Stimulated activated naive CD8-positive, alpha-beta T cell treated with anti-CD3 and anti-CD28 coated beads, Interleukin-15, amount 100 ng/mL, for 72 hours (primary cell): ENCODE data around the gene RFPL2.
A peak's percentile ranks its signal among the peaks of the same experiment; 100 is the strongest.

ENCODE experiments used
- ATAC-seq: fragments of 150-1000 bp; cut with Tn5 transposase; 2 replicates; pipeline ENCODE4 v1.10.0; 2021; ENCODE audit warnings: mild to moderate bottlenecking, moderate library complexity
- DNase-seq, 2 donors: peaks; one replicate each; pipeline ENCODE4 v3.0.0; 2021 to 2022
- H3K27ac Mint-ChIP-seq, 2 donors: one replicate each; pipeline ENCODE4 v1.8.0; 2022; ENCODE audit warnings: mild to moderate bottlenecking in 2 of 2, mixed read lengths in 2 of 2, moderate library complexity in 2 of 2
- H3K27me3 Mint-ChIP-seq: one replicate; pipeline ENCODE4 v1.8.0; 2022; ENCODE audit warnings: mixed read lengths
- H3K4me1 Mint-ChIP-seq: one replicate; pipeline ENCODE4 v1.8.0; 2022; ENCODE audit warnings: mild to moderate bottlenecking, mixed read lengths
- H3K4me3 Mint-ChIP-seq, 2 donors: one replicate each; pipeline ENCODE4 v1.8.0; 2022; ENCODE audit warnings: mild to moderate bottlenecking in 2 of 2, mixed read lengths in 2 of 2, moderate library complexity in 1 of 2
- H3K9me3 Mint-ChIP-seq, 2 donors: one replicate each; pipeline ENCODE4 v1.8.0; 2022; ENCODE audit warnings: mixed read lengths in 2 of 2

The RFPL2 gene

GRCh38 chr22:32204856-32205722 lies at the start of gene RFPL2:
TSS of gene RFPL2 (minus strand) at chr22:32205073. CDS start at chr22:32202451, 2,622 bp downstream.
- H3K4me1 Mint-ChIP-seq: peaks cover 21% of the 10 kb centered on the region
- no peaks in the 10 kb centered on the region for H3K9me3 Mint-ChIP-seq
- H3K27ac Mint-ChIP-seq: peak within 1 kb of the TSS in 1 of 2 donors; percentile 30
- DNase-seq (peak in 1 of 2 donors; percentile 49), ATAC-seq (peak; percentile 67)
- H3K4me3 Mint-ChIP-seq: peak within 1 kb of the TSS; percentile 61 to 80
- H3K27me3 Mint-ChIP-seq: peaks cover 60% of the 10 kb centered on the region

- peaks cover 55% of the 10 kb centered on the region for H3K27me3 Mint-ChIP-seq
- H3K4me1 Mint-ChIP-seq: no peaks in the 10 kb centered on the region
- H3K27ac Mint-ChIP-seq: no peak overlapping the region
- no peak overlapping the region for H3K4me3 Mint-ChIP-seq
- ATAC-seq: no peak
- H3K9me3 Mint-ChIP-seq: no peaks in the 10 kb centered on the region
- no peak for DNase-seq
These were observed 44.4 kb upstream of the RFPL2 start for GRCh38 chr22:32249231-32249630.

- no peak overlapping the region for H3K4me3 Mint-ChIP-seq
These were observed 43.4 kb upstream of the RFPL2 start for GRCh38 chr22:32248276-32248675.

DNA sequence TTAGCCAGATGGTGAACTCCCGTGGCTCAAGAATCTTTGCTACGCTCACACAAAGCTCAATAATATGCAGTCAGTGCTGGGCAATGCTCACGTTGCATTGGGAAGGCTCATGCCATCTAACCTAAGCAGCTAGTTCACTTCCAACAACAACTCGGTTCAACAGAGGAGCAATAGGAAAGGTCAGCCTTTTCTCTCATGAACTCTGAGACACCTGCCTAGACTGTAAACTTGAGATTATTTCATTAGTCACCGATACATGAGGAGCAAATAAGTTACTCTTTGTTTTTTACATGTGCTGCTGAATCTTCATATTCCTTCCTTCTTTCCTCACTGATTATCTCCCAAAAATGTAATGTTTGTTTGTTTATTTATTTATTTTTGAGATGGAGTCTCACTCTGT lies 41.3 kb upstream of the RFPL2 start:
- no peak for ATAC-seq
- Mint-ChIP-seq H3K9me3 (no peaks in the 10 kb centered on the region), H3K4me3 (no peak overlapping the region)

More at GRCh38 chr22:32248276-32248675, 43.4 kb upstream of the RFPL2 start:
- ATAC-seq (no peak), DNase-seq (no peak)
- no peaks in the 10 kb centered on the region for H3K4me1 Mint-ChIP-seq
- H3K27ac Mint-ChIP-seq: no peak overlapping the region
- H3K27me3 Mint-ChIP-seq: peaks cover 57% of the 10 kb centered on the region
- no peaks in the 10 kb centered on the region for H3K9me3 Mint-ChIP-seq

GRCh38 chr22:32245042-32245441 lies 40.2 kb upstream of the RFPL2 start:
- Mint-ChIP-seq H3K27me3 (peaks cover 44% of the 10 kb centered on the region), H3K4me1 (no peaks in the 10 kb centered on the region), H3K9me3 (no peaks in the 10 kb centered on the region), H3K27ac (no peak overlapping the region), H3K4me3 (no peak overlapping the region)
- DNase-seq: no peak
- no peak for ATAC-seq

More for the DNA sequence above, 41.3 kb upstream of the RFPL2 start:
- Mint-ChIP-seq H3K4me1 (no peaks in the 10 kb centered on the region), H3K27me3 (peaks cover 55% of the 10 kb centered on the region), H3K27ac (no peak overlapping the region)
- DNase-seq: no peak

DNA sequence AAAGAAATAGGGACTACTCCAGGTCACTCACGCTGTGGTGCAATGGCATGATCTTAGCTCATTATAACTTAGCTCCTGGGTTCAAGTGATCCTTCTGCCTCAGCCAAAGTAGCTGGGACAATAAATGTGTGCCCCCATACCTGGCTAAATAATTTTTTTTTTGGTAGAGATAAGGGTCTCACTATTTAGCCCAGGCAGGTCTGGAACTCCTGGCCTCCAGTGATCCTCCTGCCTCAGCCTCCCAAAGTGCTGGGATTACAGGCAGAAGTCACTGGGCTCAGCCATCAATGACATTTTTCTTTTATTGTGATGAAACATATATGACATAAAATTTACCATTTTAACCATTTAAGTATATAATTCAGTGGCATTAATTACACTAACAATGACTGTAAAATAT lies 39.7 kb upstream of the RFPL2 start:
- Mint-ChIP-seq H3K9me3 (no peaks in the 10 kb centered on the region), H3K4me3 (no peak overlapping the region), H3K4me1 (no peaks in the 10 kb centered on the region), H3K27me3 (peaks cover 39% of the 10 kb centered on the region), H3K27ac (no peak overlapping the region)
- no peak for DNase-seq
- no peak for ATAC-seq

- Mint-ChIP-seq H3K9me3 (no peaks in the 10 kb centered on the region), H3K27me3 (peaks cover 39% of the 10 kb centered on the region), H3K27ac (no peak overlapping the region), H3K4me3 (no peak overlapping the region), H3K4me1 (no peaks in the 10 kb centered on the region)
- DNase-seq (no peak), ATAC-seq (no peak)
These were observed 35.6 kb upstream of the RFPL2 start for GRCh38 chr22:32240461-32240860.

GRCh38 chr22:32237906-32238305 lies 33.0 kb upstream of the RFPL2 start:
- peaks cover 56% of the 10 kb centered on the region for H3K27me3 Mint-ChIP-seq
- no peak overlapping the region for H3K4me3 Mint-ChIP-seq
- H3K9me3 Mint-ChIP-seq: no peaks in the 10 kb centered on the region
- H3K27ac Mint-ChIP-seq: no peak overlapping the region
- no peak for DNase-seq
- H3K4me1 Mint-ChIP-seq: no peaks in the 10 kb centered on the region
- ATAC-seq: no peak

DNA sequence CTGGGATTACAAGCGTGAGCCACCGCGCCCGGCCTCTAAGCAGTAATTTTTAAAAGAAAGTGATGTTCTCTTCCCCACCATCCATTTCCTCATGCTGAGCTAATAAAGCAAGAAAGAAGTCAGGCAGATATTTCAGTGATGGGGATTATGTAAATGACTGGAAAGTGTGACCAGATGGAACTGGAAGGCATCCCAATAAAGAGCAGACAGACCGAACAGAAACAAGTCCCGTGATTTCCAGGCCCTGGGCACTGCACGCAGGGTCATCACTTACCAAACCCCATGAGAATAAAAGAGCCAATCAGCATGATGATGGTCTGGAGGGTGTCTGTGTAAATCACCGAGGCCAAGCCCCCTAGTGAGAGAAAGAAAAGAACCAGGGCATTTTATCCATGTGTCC lies 32.1 kb upstream of the RFPL2 start:
- Mint-ChIP-seq H3K4me3 (no peak overlapping the region), H3K27ac (no peak overlapping the region), H3K9me3 (no peaks in the 10 kb centered on the region), H3K27me3 (peaks cover 60% of the 10 kb centered on the region), H3K4me1 (no peaks in the 10 kb centered on the region)
- ATAC-seq: no peak
- DNase-seq: no peak

DNA sequence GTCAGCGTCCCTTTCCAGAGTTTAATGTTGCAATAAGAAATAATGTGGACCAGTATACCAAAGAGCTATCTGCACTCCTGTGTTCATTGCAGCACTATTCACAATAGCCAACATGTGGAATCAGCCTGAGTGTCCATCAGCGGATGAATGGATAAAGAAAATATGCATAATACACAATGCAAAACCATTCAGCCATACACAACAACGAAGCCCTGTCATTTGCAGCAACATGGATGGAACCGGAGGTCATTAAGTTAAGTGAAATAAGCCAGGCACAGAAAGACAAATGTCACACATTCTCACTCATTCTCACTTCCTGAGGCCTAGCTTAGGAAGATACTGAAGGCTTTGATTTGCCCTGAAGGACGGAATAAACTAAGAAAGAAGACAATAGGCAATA lies 28.2 kb upstream of the RFPL2 start:
- Mint-ChIP-seq H3K4me3 (no peak overlapping the region), H3K27me3 (peaks cover 64% of the 10 kb centered on the region), H3K27ac (no peak overlapping the region), H3K4me1 (no peaks in the 10 kb centered on the region), H3K9me3 (no peaks in the 10 kb centered on the region)
- no peak for DNase-seq
- ATAC-seq: no peak

DNA sequence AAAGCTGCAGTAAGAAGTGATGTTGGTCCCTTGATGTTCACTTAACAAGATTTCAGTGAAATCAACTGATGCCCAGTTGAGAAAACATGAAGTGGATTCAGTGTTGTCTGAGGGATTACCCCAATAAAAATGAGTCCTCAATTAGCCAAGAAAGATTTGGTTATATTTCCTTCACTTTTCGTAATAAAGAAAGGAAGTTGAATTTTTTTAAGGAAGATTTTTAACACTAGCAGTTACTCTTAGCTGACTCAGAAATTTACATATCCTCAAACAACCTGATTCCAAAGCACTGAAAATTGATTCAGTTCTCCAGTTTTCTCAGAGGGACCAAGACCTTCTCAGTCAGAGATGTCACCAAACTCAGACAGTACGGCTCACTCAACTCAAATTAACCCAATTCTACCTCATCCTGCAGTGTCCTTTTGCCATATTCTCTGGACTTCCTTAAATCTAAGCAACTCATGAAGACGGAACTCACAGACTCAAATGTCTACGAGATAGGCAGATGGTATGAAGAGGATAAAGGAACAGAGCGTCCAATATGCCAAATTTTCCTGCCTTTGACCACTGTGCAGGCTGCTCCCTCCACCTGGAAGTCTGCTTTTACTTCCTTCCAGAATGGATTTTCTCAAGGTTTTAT lies 27.4 kb upstream of the RFPL2 start:
- H3K27me3 Mint-ChIP-seq: peaks cover 56% of the 10 kb centered on the region
- ATAC-seq: no peak
- DNase-seq: no peak
- no peaks in the 10 kb centered on the region for H3K9me3 Mint-ChIP-seq
- H3K27ac Mint-ChIP-seq: no peak overlapping the region
- H3K4me1 Mint-ChIP-seq: no peaks in the 10 kb centered on the region
- no peak overlapping the region for H3K4me3 Mint-ChIP-seq

- ATAC-seq (no peak), DNase-seq (no peak)
- Mint-ChIP-seq H3K27ac (no peak overlapping the region), H3K4me3 (no peak overlapping the region), H3K9me3 (no peaks in the 10 kb centered on the region), H3K4me1 (no peaks in the 10 kb centered on the region), H3K27me3 (peaks cover 23% of the 10 kb centered on the region)
These were observed 21.6 kb upstream of the RFPL2 start for GRCh38 chr22:32226326-32227104.

- Mint-ChIP-seq H3K9me3 (no peaks in the 10 kb centered on the region), H3K4me3 (no peak overlapping the region), H3K4me1 (no peaks in the 10 kb centered on the region), H3K27me3 (peaks cover 15% of the 10 kb centered on the region), H3K27ac (no peak overlapping the region)
- no peak for DNase-seq
- ATAC-seq: no peak
These were observed 18.1 kb upstream of the RFPL2 start for GRCh38 chr22:32222991-32223390.

GRCh38 chr22:32219026-32219425 lies 14.2 kb upstream of the RFPL2 start:
- ATAC-seq (no peak), DNase-seq (no peak)
- Mint-ChIP-seq H3K4me3 (no peak overlapping the region), H3K27me3 (peaks cover 26% of the 10 kb centered on the region), H3K9me3 (no peaks in the 10 kb centered on the region), H3K4me1 (no peaks in the 10 kb centered on the region), H3K27ac (no peak overlapping the region)

- Mint-ChIP-seq H3K27ac (no peak overlapping the region), H3K4me1 (no peaks in the 10 kb centered on the region), H3K4me3 (no peak overlapping the region), H3K9me3 (no peaks in the 10 kb centered on the region), H3K27me3 (peaks cover 23% of the 10 kb centered on the region)
- no peak for DNase-seq
- no peak for ATAC-seq
These were observed 13.6 kb upstream of the RFPL2 start for GRCh38 chr22:32218470-32218869.

- no peak for ATAC-seq
- Mint-ChIP-seq H3K4me3 (no peak overlapping the region), H3K9me3 (no peaks in the 10 kb centered on the region), H3K27ac (no peak overlapping the region), H3K27me3 (peaks cover 20% of the 10 kb centered on the region), H3K4me1 (no peaks in the 10 kb centered on the region)
- DNase-seq: no peak
These were observed 12.6 kb upstream of the RFPL2 start for GRCh38 chr22:32217465-32217864.
